ENCODE measurements around the gene PPM1H. TPM values are rescaled to one million over a fixed set of nuclear protein-coding genes. Genes with fewer than 3 reads are reported as not detected.

PPM1H gene
- total and polyA plus RNA-seq, 2 donors: 1.4 to 6.5 TPM

DNA sequence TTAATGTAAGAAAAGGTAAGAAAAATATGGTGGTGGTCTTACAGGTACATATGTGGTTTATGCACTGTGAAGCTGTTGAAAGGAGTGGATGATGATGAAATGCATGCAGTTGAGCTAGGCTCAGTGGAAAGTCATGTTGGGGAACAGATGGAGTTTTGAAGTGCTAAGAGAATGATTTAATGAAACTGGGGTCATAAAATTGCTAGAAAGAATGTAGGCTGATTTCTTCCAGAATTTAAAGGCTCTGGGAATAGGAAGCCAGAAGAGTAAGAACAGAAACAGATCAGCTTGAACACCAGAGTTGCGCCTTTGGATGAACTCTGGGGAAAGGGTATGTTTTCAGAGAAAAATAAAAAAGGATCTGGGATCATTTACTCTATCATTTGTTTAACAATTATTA lies 321.9 kb downstream of the PPM1H start:
- no peak for DNase-seq (ENCODE audit: extremely low spot score)
- H3K4me3 ChIP-seq (ENCODE audit: low read depth, low read length): no peak overlapping the region
- 86% methylated on average over 1 of the region's 1 CpG for WGBS
- H3K4me1 ChIP-seq (ENCODE audit: insufficient read depth): no peaks in the 10 kb centered on the region
- no peak overlapping the region for H3K27ac ChIP-seq (ENCODE audit: low read depth)
- no peaks in the 10 kb centered on the region for H3K36me3 ChIP-seq (ENCODE audit: insufficient read depth)

- DNase-seq (ENCODE audit: extremely low spot score): no peak
- no peaks in the 10 kb centered on the region for H3K36me3 ChIP-seq (ENCODE audit: insufficient read depth)
- H3K4me1 ChIP-seq (ENCODE audit: insufficient read depth): no peaks in the 10 kb centered on the region
- H3K27ac ChIP-seq (ENCODE audit: low read depth): no peak overlapping the region
- H3K4me3 ChIP-seq (ENCODE audit: low read depth, low read length): no peak overlapping the region
- 96% methylated on average over 1 of the region's 1 CpG for WGBS
Observed at GRCh38 chr12:62606654-62607053, 328.3 kb downstream of the PPM1H start.

DNA sequence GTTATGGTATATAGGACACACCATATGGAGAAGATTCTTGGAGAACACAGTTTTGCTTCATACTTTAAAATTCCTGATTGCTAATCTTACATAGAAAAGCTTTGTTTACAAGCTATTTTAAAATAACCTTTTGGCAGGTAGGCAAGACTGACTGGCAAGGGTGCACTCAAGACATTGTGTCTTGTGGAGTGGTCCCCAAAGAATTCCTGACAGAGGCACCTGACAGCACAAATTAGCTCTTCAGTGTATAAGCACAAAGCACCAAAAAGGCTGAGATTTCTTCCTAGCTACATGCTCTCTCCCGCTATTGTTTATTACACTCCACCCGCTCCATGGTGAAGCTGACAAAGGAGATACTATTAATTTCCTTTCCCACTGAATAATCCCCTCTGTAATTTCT lies 329.0 kb downstream of the PPM1H start:
- 91% methylated on average over 2 of the region's 2 CpGs for WGBS
- Histone ChIP-seq H3K4me1 (ENCODE audit: insufficient read depth) (no peaks in the 10 kb centered on the region), H3K36me3 (ENCODE audit: insufficient read depth) (no peaks in the 10 kb centered on the region), H3K27ac (ENCODE audit: low read depth) (no peak overlapping the region), H3K4me3 (ENCODE audit: low read depth, low read length) (no peak overlapping the region)
- no peak for DNase-seq (ENCODE audit: extremely low spot score)

GRCh38 chr12:62604871-62605270 lies 330.1 kb downstream of the PPM1H start:
- H3K27ac ChIP-seq (ENCODE audit: low read depth): no peak overlapping the region
- H3K4me1 ChIP-seq (ENCODE audit: insufficient read depth): no peaks in the 10 kb centered on the region
- DNase-seq (ENCODE audit: extremely low spot score): no peak

GRCh38 chr12:62604373-62604772 lies 330.6 kb downstream of the PPM1H start:
- Histone ChIP-seq H3K27ac (ENCODE audit: low read depth) (no peak overlapping the region), H3K4me1 (ENCODE audit: insufficient read depth) (no peaks in the 10 kb centered on the region)
- 19% methylated on average over 1 of the region's 1 CpG for WGBS

More at GRCh38 chr12:62604871-62605270, 330.1 kb downstream of the PPM1H start:
- H3K4me3 ChIP-seq (ENCODE audit: low read depth, low read length): peak overlapping the region; percentile 18
- H3K36me3 ChIP-seq (ENCODE audit: insufficient read depth): no peaks in the 10 kb centered on the region
- 12% methylated on average over 4 of the region's 4 CpGs for WGBS

GRCh38 chr12:62603811-62604098 lies 331.2 kb downstream of the PPM1H start:
- H3K36me3 ChIP-seq (ENCODE audit: insufficient read depth): no peaks in the 10 kb centered on the region
- H3K4me3 ChIP-seq (ENCODE audit: low read depth, low read length): peak overlapping the region; percentile 77
- peak overlapping the region; percentile 99 for H3K27ac ChIP-seq (ENCODE audit: low read depth)
- no peak for DNase-seq (ENCODE audit: extremely low spot score)
- no peaks in the 10 kb centered on the region for H3K4me1 ChIP-seq (ENCODE audit: insufficient read depth)
- under 1% methylated on average over 14 of the region's 14 CpGs for WGBS

More at GRCh38 chr12:62604373-62604772, 330.6 kb downstream of the PPM1H start:
- DNase-seq (ENCODE audit: extremely low spot score): no peak
- Histone ChIP-seq H3K36me3 (ENCODE audit: insufficient read depth) (no peaks in the 10 kb centered on the region), H3K4me3 (ENCODE audit: low read depth, low read length) (peak overlapping the region; percentile 77)

DNA sequence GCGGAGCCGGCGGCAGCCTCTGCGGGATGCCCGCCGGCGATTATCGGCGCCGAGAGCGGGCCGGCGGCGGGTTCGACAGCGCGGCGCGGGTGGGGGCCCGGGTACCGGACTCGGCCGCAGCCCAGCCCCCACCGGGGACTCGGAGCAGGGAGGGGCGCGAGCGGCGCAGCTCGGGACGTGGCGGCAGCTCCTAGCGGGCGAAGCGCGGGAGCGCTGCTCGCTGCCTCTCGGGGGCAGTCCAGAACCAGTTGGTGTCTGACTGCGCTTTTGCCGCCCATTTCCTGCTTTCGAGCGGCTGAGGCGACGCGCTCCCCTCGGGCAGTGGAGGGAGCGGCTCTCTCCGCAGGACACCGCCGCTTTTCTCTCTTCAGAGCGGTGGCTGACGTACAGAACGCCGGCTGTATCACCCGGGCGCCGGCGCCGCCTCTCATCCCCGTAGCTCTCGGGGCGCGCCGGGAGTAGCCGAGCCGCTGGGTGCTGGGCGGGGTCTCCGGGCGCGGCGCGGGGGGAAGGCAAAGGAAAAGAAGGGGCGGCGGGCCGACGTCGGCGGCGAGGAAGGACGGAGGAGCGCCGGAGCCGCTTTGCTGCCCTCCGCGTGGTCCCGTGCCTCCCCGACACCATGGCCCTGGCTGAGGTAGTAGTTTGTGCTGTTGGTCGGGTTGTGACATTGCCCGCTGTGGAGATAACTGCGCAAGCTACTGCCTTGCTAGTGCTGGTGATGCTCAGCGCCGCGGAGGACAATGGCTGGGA lies 331.7 kb downstream of the PPM1H start:
- Histone ChIP-seq H3K27ac (ENCODE audit: low read depth) (peak overlapping the region; percentile 99), H3K4me1 (ENCODE audit: insufficient read depth) (no peaks in the 10 kb centered on the region), H3K4me3 (ENCODE audit: low read depth, low read length) (peak overlapping the region; percentile 77), H3K36me3 (ENCODE audit: insufficient read depth) (no peaks in the 10 kb centered on the region)
- peak; percentile 67 for DNase-seq (ENCODE audit: extremely low spot score)
- WGBS: under 1% methylated on average over 94 of the region's 94 CpGs

DNA sequence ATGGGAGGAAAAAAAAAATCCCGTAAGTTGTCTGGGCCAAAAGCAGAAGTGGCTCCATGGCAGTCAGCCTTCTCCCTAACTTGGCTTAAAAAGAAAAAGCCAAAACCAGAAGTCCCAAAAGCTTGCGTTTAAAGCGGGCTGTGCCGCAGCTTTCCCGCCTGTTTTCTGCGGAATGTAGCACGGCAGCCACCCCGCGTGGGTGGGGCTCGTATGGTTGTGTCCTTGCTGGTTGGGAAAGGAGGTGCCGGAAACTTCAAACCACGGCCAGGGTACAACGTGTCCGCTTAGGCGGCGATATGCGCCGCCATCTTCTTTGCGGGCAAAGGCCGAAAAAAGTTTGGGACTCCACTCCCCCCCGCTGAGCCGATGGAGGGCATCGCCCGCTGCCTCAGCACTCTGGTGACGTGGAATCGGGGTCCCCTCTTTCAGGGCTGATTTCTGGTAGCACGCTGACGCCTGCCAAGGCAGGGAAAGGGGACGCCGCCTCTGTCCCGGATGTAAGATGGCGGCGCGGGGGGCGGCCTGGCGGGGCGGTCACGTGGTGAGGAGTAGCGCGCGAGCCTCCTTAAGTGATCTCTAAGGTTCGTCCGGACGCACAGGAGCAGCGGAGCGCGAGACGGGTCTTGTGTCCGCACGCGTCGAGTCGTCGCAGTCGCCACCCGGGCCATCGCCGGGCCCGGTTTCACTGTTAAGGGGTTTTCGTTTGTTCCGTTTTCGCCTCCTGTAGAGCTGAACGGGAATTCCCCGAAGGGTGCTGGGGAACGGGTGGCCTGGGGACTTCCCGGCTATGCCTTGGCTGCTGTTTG lies 332.5 kb downstream of the PPM1H start:
- H3K4me1 ChIP-seq (ENCODE audit: insufficient read depth): no peaks in the 10 kb centered on the region
- peak; percentile 82 for DNase-seq (ENCODE audit: extremely low spot score)
- no peaks in the 10 kb centered on the region for H3K36me3 ChIP-seq (ENCODE audit: insufficient read depth)
- WGBS: under 1% methylated on average over 66 of the region's 66 CpGs
- H3K27ac ChIP-seq (ENCODE audit: low read depth): peak overlapping the region; percentile 99
- peak overlapping the region; percentile 77 for H3K4me3 ChIP-seq (ENCODE audit: low read depth, low read length)

- Histone ChIP-seq H3K36me3 (ENCODE audit: insufficient read depth) (no peaks in the 10 kb centered on the region), H3K4me3 (ENCODE audit: low read depth, low read length) (peak overlapping the region; percentile 77), H3K4me1 (ENCODE audit: insufficient read depth) (no peaks in the 10 kb centered on the region), H3K27ac (ENCODE audit: low read depth) (peak overlapping the region; percentile 99)
- no peak for DNase-seq (ENCODE audit: extremely low spot score)
- 12% methylated on average over 2 of the region's 2 CpGs for WGBS
Observed at GRCh38 chr12:62601765-62602164, 333.2 kb downstream of the PPM1H start.

GRCh38 chr12:62599854-62600437 lies 335.0 kb downstream of the PPM1H start:
- Histone ChIP-seq H3K27ac (ENCODE audit: low read depth) (no peak overlapping the region), H3K4me3 (ENCODE audit: low read depth, low read length) (no peak overlapping the region), H3K4me1 (ENCODE audit: insufficient read depth) (no peaks in the 10 kb centered on the region), H3K36me3 (ENCODE audit: insufficient read depth) (no peaks in the 10 kb centered on the region)
- WGBS: 94% methylated on average over 5 of the region's 5 CpGs
- DNase-seq (ENCODE audit: extremely low spot score): no peak

GRCh38 chr12:62598846-62599245 lies 336.1 kb downstream of the PPM1H start:
- Histone ChIP-seq H3K36me3 (ENCODE audit: insufficient read depth) (no peaks in the 10 kb centered on the region), H3K27ac (ENCODE audit: low read depth) (no peak overlapping the region), H3K4me3 (ENCODE audit: low read depth, low read length) (no peak overlapping the region), H3K4me1 (ENCODE audit: insufficient read depth) (no peaks in the 10 kb centered on the region)
- WGBS: 91% methylated on average over 3 of the region's 3 CpGs
- DNase-seq (ENCODE audit: extremely low spot score): no peak

GRCh38 chr12:62597253-62597652 lies 337.7 kb downstream of the PPM1H start:
- DNase-seq (ENCODE audit: extremely low spot score): no peak
- no peak overlapping the region for H3K27ac ChIP-seq (ENCODE audit: low read depth)
- 98% methylated on average over 3 of the region's 3 CpGs for WGBS
- H3K36me3 ChIP-seq (ENCODE audit: insufficient read depth): no peaks in the 10 kb centered on the region
- no peaks in the 10 kb centered on the region for H3K4me1 ChIP-seq (ENCODE audit: insufficient read depth)
- no peak overlapping the region for H3K4me3 ChIP-seq (ENCODE audit: low read depth, low read length)

All from urinary bladder (tissue), 4 donors.